ENCODE data around the gene ZC3HAV1L.
"Not testable (repeated sequence)": the region's sequence is repeated elsewhere in the genome, so short reads cannot be mapped to it uniquely, and the experiment has no call there.

Gene ZC3HAV1L

DNA sequence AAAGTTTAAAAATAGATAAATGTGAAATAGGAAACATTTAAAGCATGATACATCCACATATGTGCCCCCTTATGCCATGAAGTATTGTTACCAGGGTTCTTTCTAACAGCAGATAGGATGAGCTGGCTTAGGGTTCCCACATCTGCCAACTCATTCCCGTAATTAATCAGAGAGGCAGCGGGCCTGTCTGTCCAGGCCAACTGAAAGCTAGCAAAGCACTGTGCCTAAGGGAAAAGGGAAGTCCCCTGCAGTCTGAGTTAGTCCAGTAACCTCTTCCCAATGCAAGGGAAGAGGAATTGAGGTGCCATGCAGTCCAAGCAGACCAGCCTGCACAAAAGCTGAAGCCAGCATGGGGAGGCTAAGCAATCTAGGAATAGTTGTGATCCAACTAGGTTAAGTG is 18.3 kb upstream of the ZC3HAV1L start:
- no peak for DNase-seq (ENCODE audit: low read depth)

- DNase-seq (ENCODE audit: low read depth): no peak
Observed at GRCh38 chr7:139051655-139052054, 15.8 kb upstream of the ZC3HAV1L start.

GRCh38 chr7:139049936-139050335 is 14.1 kb upstream of the ZC3HAV1L start:
- DNase-seq (ENCODE audit: low read depth): no peak

GRCh38 chr7:139049111-139049510 is 13.3 kb upstream of the ZC3HAV1L start:
- DNase-seq (ENCODE audit: low read depth): no peak

GRCh38 chr7:139047970-139048369 is 12.1 kb upstream of the ZC3HAV1L start:
- no peak for DNase-seq (ENCODE audit: low read depth)

DNA sequence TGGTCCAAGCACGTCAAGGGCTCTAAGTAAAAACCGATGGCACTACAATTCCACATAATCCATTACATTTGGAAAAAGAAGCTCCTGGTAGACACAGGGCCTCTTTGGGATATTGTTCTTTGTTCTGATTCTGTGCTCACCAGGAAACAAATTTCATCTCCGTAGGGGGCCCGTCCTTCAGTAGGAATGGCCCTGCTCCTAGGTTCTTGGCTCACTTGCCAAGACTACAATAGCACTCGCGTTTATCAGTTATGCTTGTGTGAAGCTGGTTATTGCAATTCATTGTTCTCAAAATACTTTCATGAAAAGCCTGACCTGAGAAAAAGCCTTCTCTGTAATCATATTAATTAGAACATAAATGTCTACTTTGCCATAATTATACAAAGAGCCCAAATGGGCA is 10.3 kb upstream of the ZC3HAV1L start:
- DNase-seq (ENCODE audit: low read depth): no peak

DNA sequence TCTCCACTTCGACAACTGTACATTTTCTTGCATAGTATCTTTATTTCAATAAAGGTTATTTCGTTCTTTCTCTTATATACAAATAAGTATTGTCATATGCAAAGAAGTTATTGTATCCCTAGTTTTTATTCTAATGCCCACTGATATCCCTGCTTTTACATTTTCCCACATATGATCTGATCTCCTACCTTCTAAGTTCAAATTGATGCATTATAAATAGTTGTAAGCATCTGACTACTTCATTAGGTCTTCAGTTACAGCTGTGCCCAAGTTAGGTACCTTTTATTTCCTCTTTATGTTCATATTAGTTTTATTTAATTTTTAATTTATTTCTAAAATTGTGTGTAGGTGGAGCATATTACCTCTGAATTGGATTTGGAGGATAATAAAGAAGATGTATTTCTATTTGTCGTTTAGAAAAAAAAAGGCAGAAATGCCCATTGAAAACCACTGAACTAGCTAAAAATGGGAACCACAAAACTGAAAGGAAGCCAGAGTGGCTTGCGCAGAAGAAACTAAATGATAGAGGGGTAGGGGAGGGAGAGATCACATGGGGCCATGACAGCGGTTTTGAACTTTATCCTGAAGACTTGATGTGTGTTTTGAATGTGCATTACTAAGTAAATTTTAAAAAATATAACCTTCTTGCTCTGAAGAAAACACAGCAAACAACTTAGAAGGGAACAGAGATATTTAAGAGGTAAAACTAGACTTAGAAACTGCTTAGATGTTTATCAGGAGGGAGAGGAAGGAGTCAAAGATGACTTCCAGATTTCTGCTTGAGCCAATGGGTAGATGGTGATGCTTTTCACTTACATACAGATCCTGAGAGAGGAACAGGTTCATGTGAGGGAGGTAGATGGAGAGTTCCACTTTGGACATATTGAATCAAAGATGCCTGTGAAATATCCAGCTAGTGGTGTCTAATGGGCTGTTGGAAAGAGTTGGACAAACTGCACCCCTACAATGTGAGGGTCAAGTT is 9.3 kb upstream of the ZC3HAV1L start:
- DNase-seq (ENCODE audit: low read depth): no peak

- peak; percentile 56 for DNase-seq (ENCODE audit: low read depth)
Observed at GRCh38 chr7:139043823-139044812, 8.3 kb upstream of the ZC3HAV1L start.

- no peak for DNase-seq (ENCODE audit: low read depth)
Observed at GRCh38 chr7:139041378-139042085, 5.7 kb upstream of the ZC3HAV1L start.

DNA sequence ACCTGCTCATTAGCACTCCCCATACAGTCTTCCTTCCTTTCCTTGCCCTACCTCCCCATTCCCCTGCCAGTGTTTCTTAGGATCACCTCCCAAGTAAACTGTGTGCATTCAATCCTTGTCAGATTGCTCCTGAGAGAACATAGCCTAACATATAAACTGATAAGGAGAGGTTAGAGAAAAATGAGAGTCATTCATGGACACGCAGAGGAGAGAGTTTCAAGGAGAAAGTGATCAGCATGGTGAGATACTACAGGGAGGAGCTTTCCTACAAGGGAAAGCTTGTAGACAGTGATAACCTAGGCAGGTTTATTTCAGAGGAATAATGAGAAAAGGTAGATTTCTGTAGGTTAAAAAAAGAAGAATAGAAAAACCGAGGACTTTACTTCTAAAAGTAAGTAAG is 2.8 kb upstream of the ZC3HAV1L start:
- DNase-seq (ENCODE audit: low read depth): no peak

DNA sequence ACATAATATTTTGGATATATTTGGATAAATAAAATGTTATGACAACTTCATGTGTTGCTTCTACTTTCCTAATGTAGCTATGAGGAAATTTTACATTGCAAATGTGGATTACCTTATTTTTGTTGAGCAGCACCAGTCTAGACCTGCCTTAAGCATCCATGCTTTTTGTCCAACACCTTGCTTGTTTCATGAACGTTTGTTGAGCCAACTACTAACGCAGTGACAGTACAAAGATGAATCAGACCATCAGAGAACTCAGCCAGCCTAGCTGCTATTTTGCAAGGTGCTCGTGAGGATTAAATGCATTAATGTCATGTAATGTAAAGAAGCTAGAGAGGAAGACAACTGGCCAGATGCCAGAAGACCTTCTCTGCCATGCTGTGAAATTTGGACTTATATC is 1.1 kb upstream of the ZC3HAV1L start:
- no peak for DNase-seq (ENCODE audit: low read depth)

- peak; percentile 6 for DNase-seq (ENCODE audit: low read depth)
Observed at GRCh38 chr7:139034855-139035585, 822 bp downstream of the ZC3HAV1L start.

- no peak for DNase-seq (ENCODE audit: low read depth)
Observed at GRCh38 chr7:139034336-139034735, 1.5 kb downstream of the ZC3HAV1L start.

DNA sequence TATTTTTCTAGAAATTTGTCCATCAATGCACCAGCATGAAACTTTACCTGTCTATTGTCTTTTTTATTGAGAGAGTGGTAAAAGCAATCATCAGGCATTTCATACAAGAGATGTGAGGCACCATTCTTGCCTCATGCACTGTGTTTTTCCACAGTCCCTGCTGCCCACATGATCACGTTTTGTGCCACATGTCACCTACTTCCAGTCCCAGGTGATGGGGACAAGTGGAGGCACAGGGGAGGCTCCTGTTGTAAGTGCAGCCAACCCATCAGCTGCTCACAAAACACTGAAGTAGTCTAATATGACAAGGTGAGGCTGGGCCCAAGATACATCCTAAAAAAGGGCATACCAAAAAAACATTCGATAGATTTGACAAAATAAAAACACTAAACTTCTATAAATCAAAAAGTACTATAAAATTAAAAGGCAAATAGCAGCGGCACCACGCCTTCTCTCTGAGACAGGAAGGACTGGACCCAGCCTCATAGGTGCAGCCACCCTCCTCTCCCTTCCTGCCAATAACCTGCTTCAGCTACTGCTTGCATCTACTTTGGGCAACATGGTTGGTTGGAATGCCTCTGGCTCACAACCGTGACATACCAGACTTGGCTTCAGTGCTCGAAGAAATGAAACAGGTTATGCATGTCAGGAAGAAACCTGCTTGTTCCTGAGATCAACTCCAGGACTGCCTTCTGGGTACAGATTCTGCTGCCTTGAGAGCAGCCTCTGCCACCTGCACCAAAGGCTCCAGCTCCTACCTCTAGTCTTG is 2.3 kb downstream of the ZC3HAV1L start:
- no peak for DNase-seq (ENCODE audit: low read depth)

- no peak for DNase-seq (ENCODE audit: low read depth)
Observed at GRCh38 chr7:139032473-139032872, 3.4 kb downstream of the ZC3HAV1L start.

DNA sequence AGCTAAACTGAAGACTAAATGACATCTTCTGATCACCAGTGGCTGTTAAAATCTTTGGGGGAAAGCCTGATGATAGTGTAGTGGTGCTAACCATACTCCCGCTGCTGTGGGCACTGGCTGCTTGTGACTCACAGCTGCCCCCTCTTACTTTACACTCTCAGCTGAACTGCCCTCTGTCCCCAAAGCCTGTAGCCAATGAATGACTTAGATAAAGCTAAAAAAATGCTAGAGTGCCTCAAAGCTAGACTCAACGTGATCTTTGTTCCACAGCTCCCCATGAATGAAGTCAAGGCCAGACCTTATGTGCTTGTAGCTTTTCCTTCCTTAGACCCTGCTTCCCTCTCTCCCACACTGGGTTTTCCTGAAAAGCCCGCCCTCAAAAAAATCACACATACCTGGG is 6.5 kb downstream of the ZC3HAV1L start:
- no peak for DNase-seq (ENCODE audit: low read depth)

GRCh38 chr7:139026551-139026950 is 9.3 kb downstream of the ZC3HAV1L start:
- DNase-seq (ENCODE audit: low read depth): no peak

- not testable (repeated sequence) for DNase-seq (ENCODE audit: low read depth)
Observed at GRCh38 chr7:139025861-139026260, 10.0 kb downstream of the ZC3HAV1L start.

- DNase-seq (ENCODE audit: low read depth): no peak
Observed at GRCh38 chr7:139023076-139023475, 12.8 kb downstream of the ZC3HAV1L start.

- no peak for DNase-seq (ENCODE audit: low read depth)
Observed at GRCh38 chr7:139022286-139022685, 13.6 kb downstream of the ZC3HAV1L start.

All from activated T-cell treated with anti-CD3 and anti-CD28 coated beads for 1 hour (primary cell).